ENCODE data around the gene SKAP1. TPM values are rescaled to one million over a fixed set of nuclear protein-coding genes. Genes with fewer than 3 reads are reported as not detected.

SKAP1 gene
- total and polyA plus RNA-seq, 2 donors from 2014 or later: 34.8 to 42.6 TPM

DNA sequence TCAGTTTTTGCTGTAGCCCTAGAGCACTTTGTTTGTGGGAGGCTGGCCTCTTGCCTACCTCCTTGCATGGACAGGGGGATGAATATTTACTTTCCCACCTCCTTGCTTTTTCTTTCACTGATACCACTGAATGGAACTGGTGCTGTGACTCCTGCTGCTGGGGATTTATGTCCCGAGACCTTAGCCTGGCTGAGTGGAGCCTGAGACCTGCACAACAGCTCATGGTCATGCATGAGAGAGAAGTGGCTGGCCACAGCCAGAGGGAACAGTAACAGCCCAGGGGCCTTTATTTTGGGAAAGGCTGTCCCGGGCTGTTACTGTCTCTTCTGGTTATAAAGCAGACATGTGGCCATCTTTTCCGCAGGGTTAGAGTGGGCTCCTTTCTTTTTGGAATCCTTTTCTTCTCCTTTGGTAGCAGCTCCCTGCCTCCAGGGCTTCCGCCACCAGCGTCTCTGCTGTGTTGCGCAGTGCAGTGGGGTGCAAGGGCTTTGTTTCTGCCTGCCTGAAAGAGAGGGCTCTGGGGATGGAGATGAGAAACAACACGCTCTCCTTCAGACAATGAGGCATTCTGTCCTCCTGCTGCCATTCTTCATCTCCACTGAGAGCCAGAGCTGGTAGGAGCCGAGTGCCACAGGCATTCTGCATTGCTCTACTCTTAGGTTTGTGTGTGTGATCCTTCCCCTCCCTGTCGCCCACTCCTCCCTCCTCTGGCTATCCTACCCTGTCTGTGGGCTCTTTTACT, 307.9 kb downstream of the SKAP1 start:
- no peaks in the 10 kb centered on the region for H3K9me3 ChIP-seq (ENCODE audit: control insufficient read depth in 2 of 3, insufficient read depth in 1 of 3, low read length in 3 of 3)
- intact Hi-C loops (cut with DNase I): no loop called here
- no peaks in the 10 kb centered on the region for H3K4me1 ChIP-seq (ENCODE audit: control insufficient read depth in 2 of 3, insufficient read depth in 2 of 3, low read depth in 1 of 3, low read length in 3 of 3)
- peak in 4 of 5 donors; percentile 62 to 86 (median 74) for DNase-seq
- no peak overlapping the region for H3K9ac ChIP-seq (ENCODE audit: low read length in 3 of 3)
- H3K36me3 ChIP-seq (ENCODE audit: control insufficient read depth in 2 of 3, insufficient read depth in 3 of 3, low read length in 3 of 3): peaks cover 5 to 41% (median 28%) of the 10 kb centered on the region in 3 donors
- no peaks in the 10 kb centered on the region for H3K27me3 ChIP-seq (ENCODE audit: control insufficient read depth, insufficient read depth, low read length)
- H3K27ac ChIP-seq (ENCODE audit: low read depth in 2 of 2, low read length in 2 of 2): no peak overlapping the region
- no peak for FAIRE-seq
- TF ChIP-seq, protein P1, sequence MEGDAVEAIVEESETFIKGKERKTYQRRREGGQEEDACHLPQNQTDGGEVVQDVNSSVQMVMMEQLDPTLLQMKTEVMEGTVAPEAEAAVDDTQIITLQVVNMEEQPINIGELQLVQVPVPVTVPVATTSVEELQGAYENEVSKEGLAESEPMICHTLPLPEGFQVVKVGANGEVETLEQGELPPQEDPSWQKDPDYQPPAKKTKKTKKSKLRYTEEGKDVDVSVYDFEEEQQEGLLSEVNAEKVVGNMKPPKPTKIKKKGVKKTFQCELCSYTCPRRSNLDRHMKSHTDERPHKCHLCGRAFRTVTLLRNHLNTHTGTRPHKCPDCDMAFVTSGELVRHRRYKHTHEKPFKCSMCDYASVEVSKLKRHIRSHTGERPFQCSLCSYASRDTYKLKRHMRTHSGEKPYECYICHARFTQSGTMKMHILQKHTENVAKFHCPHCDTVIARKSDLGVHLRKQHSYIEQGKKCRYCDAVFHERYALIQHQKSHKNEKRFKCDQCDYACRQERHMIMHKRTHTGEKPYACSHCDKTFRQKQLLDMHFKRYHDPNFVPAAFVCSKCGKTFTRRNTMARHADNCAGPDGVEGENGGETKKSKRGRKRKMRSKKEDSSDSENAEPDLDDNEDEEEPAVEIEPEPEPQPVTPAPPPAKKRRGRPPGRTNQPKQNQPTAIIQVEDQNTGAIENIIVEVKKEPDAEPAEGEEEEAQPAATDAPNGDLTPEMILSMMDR (IDR thresholded peaks at IDR 0.05; ENCODE audit: borderline replicate concordance, extremely low read depth, insufficient read depth): no peak
- H3K4me3 ChIP-seq (ENCODE audit: low read length in 3 of 3): no peak overlapping the region

DNA sequence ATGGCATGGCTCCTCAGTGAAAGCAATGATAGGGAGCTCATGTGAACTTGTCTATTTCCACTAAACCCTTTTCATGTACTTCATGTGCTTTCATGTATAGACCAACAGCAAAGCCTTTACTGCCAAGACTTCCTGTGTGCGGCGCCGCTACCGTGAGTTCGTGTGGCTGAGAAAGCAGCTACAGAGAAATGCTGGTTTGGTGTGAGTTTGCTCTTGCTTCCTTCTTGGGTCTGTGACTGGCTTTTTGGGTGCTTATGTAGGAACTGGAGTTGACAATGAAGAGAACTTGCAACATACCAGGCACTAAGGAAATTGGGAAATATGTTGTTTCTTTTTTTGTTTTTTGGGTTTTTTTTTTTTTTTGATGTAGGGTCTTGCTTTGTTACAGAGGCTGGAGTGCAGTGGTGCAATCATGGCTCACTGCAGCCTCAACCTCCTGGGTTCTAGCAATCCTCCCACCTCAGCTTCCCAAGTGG, 316.8 kb downstream of the SKAP1 start:
- Histone ChIP-seq H3K9me3 (ENCODE audit: control insufficient read depth in 2 of 3, insufficient read depth in 1 of 3, low read length in 3 of 3) (no peaks in the 10 kb centered on the region), H3K4me3 (ENCODE audit: low read length in 3 of 3) (no peak overlapping the region), H3K27ac (ENCODE audit: low read depth in 2 of 2, low read length in 2 of 2) (no peak overlapping the region), H3K36me3 (ENCODE audit: control insufficient read depth in 2 of 3, insufficient read depth in 3 of 3, low read length in 3 of 3) (peaks cover 0 to 12% (median 9%) of the 10 kb centered on the region in 3 donors), H3K9ac (ENCODE audit: low read length in 3 of 3) (no peak overlapping the region), H3K27me3 (ENCODE audit: control insufficient read depth, insufficient read depth, low read length) (no peaks in the 10 kb centered on the region), H3K4me1 (ENCODE audit: control insufficient read depth in 2 of 3, insufficient read depth in 2 of 3, low read depth in 1 of 3, low read length in 3 of 3) (peaks cover 0 to 6% (median 3%) of the 10 kb centered on the region in 3 donors)
- no peak for DNase-seq
- no peak for FAIRE-seq
- TF ChIP-seq, protein P1 (IDR thresholded peaks at IDR 0.05; ENCODE audit: borderline replicate concordance, extremely low read depth, insufficient read depth): no peak
- intact Hi-C loops (cut with DNase I): no loop called here

GRCh38 chr17:48111937-48112241, 318.1 kb downstream of the SKAP1 start:
- H3K9ac ChIP-seq (ENCODE audit: low read length in 3 of 3): no peak overlapping the region
- no peak for DNase-seq
- intact Hi-C loops (cut with DNase I): no loop called here
- peaks cover 0 to 4% (median 4%) of the 10 kb centered on the region in 3 donors for H3K36me3 ChIP-seq (ENCODE audit: control insufficient read depth in 2 of 3, insufficient read depth in 3 of 3, low read length in 3 of 3)
- H3K27ac ChIP-seq (ENCODE audit: low read depth in 2 of 2, low read length in 2 of 2): no peak overlapping the region
- no peaks in the 10 kb centered on the region for H3K9me3 ChIP-seq (ENCODE audit: control insufficient read depth in 2 of 3, insufficient read depth in 1 of 3, low read length in 3 of 3)
- no peak for FAIRE-seq
- H3K27me3 ChIP-seq (ENCODE audit: control insufficient read depth, insufficient read depth, low read length): no peaks in the 10 kb centered on the region
- H3K4me1 ChIP-seq (ENCODE audit: control insufficient read depth in 2 of 3, insufficient read depth in 2 of 3, low read depth in 1 of 3, low read length in 3 of 3): peaks cover 0 to 6% (median 6%) of the 10 kb centered on the region in 3 donors
- no peak overlapping the region for H3K4me3 ChIP-seq (ENCODE audit: low read length in 3 of 3)
- TF ChIP-seq, protein P1 (IDR thresholded peaks at IDR 0.05; ENCODE audit: borderline replicate concordance, extremely low read depth, insufficient read depth): no peak

Data from kidney (tissue), 14 donors.